Upper lobe of left lung (tissue), 6 donors: ENCODE results near the gene APMAP. TPM values are rescaled to one million over a fixed set of nuclear protein-coding genes. Genes with fewer than 3 reads are reported as not detected.

Experiments used
- ATAC-seq, 2 donors: fragments of 200-7000 bp; cut with Tn5 transposase; one replicate each; pipeline ENCODE4 v1.9.1; 2022; ENCODE audit warnings: mild to moderate bottlenecking in 2 of 2, moderate library complexity in 2 of 2; ENCODE audit not compliant: low FRiP score in 2 of 2
- DNase-seq, 2 donors: peaks; one replicate each; pipeline ENCODE4 v3.0.0-alpha.2; 2019 to 2020
- H3K27ac ChIP-seq, 4 donors: fragments of 200-600 bp; sonication (generic); one replicate each; pipeline ENCODE4 v1.5.1; 2016 to 2019
- H3K27me3 ChIP-seq, 4 donors: fragments of 200-600 bp; sonication (generic); one replicate each; pipeline ENCODE4 v1.5.1; 2017 to 2019
- H3K36me3 ChIP-seq, 4 donors: fragments of 200-600 bp; sonication (generic); one replicate each; pipeline ENCODE4 v1.5.1; 2016 to 2019
- H3K4me1 ChIP-seq, 4 donors: fragments of 200-600 bp; sonication (generic); one replicate each; pipeline ENCODE4 v1.5.1; 2018 to 2019
- H3K4me3 ChIP-seq, 4 donors: fragments of 200-600 bp; sonication (generic); one replicate each; pipeline ENCODE4 v1.5.1; 2017 to 2019; ENCODE audit warnings: mild to moderate bottlenecking in 2 of 4, moderate library complexity in 1 of 4
- H3K9me3 ChIP-seq, 4 donors: fragments of 200-600 bp; sonication (generic); one replicate each; pipeline ENCODE4 v1.5.1; 2018 to 2019
- CTCF ChIP-seq, 6 experiments: fragments of 450-650 bp in 4 of 6; fragments of 200-600 bp in 2 of 6; sonication (generic) in 2 of 6; IDR thresholded peaks; one replicate each; pipeline ENCODE4 v1.5.1; 2016 to 2019; ENCODE audit warnings: antibody characterized with exemption in 6 of 6
- EP300 ChIP-seq, 4 donors: sonication (generic); formaldehyde crosslinking; IDR thresholded peaks; one replicate each; pipeline ENCODE4 v1.5.1; 2017; ENCODE audit warnings: antibody characterized with exemption in 4 of 4, control low read depth in 2 of 4
- POLR2A ChIP-seq, 4 donors: fragments of 450-650 bp; IDR thresholded peaks; one replicate each; pipeline ENCODE4 v1.5.1; 2016 to 2017; ENCODE audit warnings: antibody characterized with exemption in 4 of 4, mild to moderate bottlenecking in 2 of 4
- POLR2AphosphoS5 ChIP-seq, 2 donors: sonication (generic); formaldehyde crosslinking; IDR thresholded peaks; one replicate each; pipeline ENCODE4 v1.5.1; 2017; ENCODE audit warnings: antibody characterized with exemption in 2 of 2
- WGBS, 2 donors: methylation state at CpG; one replicate each; pipeline ENCODE4 v1.1.5; 2017 to 2018; 5-methylcytosine and 5-hydroxymethylcytosine counted together
- total RNA-seq, 6 donors: library from RNA; depleted of rRNA in 4 of 6; stranded (reverse); fragments of >200 nt in 4 of 6; gene quantifications; one replicate each; pipeline versions ENCODE4 v1.1.0 to v1.2.1, GENCODE V29; 2016 to 2021
- donor health status: DM: no; HTN: no; CAD: no; lungs with moderate emphysema.
- donor health status: DM: no; HTN: yes; CAD: no; lungs with severe emphysema.

The APMAP gene
- total RNA-seq, 6 donors from 2014 or later, result 31.4 to 80.1 (median 55.5) TPM

DNA sequence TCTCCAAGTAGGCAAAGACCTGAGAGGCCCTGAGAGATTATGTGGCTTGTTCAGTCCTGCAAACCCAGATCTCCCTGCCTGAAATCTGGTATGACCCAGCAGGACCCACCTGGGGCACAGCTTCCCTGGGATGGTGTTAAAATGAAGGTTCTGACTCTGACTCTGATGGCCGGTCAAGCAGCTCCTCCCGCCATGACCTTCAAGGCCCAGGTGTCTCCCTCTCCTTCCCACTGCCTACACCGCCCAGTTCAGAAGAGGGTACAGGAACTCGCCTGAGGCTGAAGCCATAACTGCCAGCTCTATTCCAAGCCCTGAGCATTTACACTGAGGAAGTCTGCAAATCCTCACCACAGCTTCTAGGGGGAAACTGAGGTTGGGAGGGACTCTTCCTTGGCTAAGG lies 49.4 kb downstream of the APMAP start:
- ATAC-seq, result no peak
- TF ChIP-seq POLR2AphosphoS5 (IDR thresholded peaks at IDR 0.05) (no peak), EP300 (IDR thresholded peaks at IDR 0.05) (no peak), POLR2A (IDR thresholded peaks at IDR 0.05) (no peak), CTCF (IDR thresholded peaks at IDR 0.05) (no peak)

GRCh38 chr20:24942679-24943078 lies 49.9 kb downstream of the APMAP start:
- no peaks in the 10 kb centered on the region for H3K4me1 ChIP-seq
- no peak for DNase-seq
- 73 to 79% methylated on average over 5 to 6 of the region's 6 CpGs for WGBS, 2 donors
- H3K27ac ChIP-seq, result no peak overlapping the region
- H3K36me3 ChIP-seq, result no peaks in the 10 kb centered on the region
- no peak for TF ChIP-seq POLR2A (IDR thresholded peaks at IDR 0.05)
- ATAC-seq, result no peak
- H3K9me3 ChIP-seq, result peaks cover 0 to 5% (median 2%) of the 10 kb centered on the region in 4 donors
- no peaks in the 10 kb centered on the region for H3K27me3 ChIP-seq
- no peak overlapping the region for H3K4me3 ChIP-seq

More for the DNA sequence above, 49.4 kb downstream of the APMAP start:
- H3K36me3 ChIP-seq, result no peaks in the 10 kb centered on the region
- no peaks in the 10 kb centered on the region for H3K27me3 ChIP-seq
- no peak for DNase-seq
- H3K4me1 ChIP-seq, result no peaks in the 10 kb centered on the region
- WGBS, 2 donors, result 93 to 100% methylated on average over 3 to 4 of the region's 4 CpGs
- H3K27ac ChIP-seq, result no peak overlapping the region
- H3K4me3 ChIP-seq, result no peak overlapping the region
- H3K9me3 ChIP-seq, result peaks cover 0 to 5% (median 2%) of the 10 kb centered on the region in 4 donors

DNA sequence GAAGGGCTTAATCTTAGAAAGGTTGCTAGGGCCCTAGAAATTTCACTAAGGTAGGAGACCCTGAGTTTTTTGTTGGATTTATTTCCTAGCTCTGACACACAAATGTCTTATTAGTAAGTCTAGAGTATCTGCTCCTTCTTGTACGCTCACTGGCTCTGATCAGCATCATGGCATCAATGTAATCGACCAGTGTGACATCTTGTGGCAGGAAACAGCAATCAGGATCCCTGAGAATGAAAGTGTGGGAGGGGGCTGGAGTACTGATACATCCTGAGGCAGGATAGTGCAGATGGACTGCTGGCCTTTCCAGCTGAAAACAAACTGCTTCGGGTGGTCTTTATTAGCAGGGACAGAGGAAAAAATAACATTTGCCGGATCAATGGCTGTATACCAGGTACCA lies 53.5 kb downstream of the APMAP start:
- Histone ChIP-seq H3K9me3 (no peaks in the 10 kb centered on the region), H3K27me3 (no peaks in the 10 kb centered on the region), H3K4me3 (no peak overlapping the region), H3K4me1 (no peaks in the 10 kb centered on the region), H3K36me3 (no peaks in the 10 kb centered on the region), H3K27ac (no peak overlapping the region)
- no peak for DNase-seq
- ATAC-seq, result no peak
- 53 to 57% methylated on average over 4 of the region's 4 CpGs for WGBS, 2 donors
- TF ChIP-seq CTCF (IDR thresholded peaks at IDR 0.05), result no peak
- no peak for TF ChIP-seq EP300 (IDR thresholded peaks at IDR 0.05)
- TF ChIP-seq POLR2A (IDR thresholded peaks at IDR 0.05), result no peak
- TF ChIP-seq POLR2AphosphoS5 (IDR thresholded peaks at IDR 0.05), result no peak

DNA sequence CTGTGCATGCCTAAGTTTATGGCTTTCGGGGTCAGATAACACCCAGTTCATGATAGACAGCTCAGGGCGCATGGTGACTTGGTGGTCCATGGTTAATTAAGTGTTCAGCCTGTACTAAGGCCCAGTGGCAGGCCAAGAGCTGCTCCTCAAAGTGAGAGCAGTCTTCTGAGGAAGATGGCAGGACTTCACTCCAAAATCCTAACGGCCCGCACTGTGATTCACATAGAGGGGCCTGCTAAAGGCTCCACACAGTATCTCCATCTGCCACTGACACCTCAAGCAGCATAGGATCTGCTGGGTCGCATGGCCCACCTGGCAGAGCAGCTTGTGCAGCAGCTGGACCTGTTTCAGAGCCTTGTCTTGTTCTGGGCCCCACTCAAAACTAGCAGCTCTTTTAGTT lies 54.1 kb downstream of the APMAP start:
- ATAC-seq, result no peak
- no peaks in the 10 kb centered on the region for H3K9me3 ChIP-seq
- H3K4me1 ChIP-seq, result no peaks in the 10 kb centered on the region
- H3K27me3 ChIP-seq, result no peaks in the 10 kb centered on the region
- no peak overlapping the region for H3K4me3 ChIP-seq
- DNase-seq, result no peak
- no peaks in the 10 kb centered on the region for H3K36me3 ChIP-seq
- 93 to 100% methylated on average over 4 to 5 of the region's 5 CpGs for WGBS, 2 donors
- TF ChIP-seq CTCF (IDR thresholded peaks at IDR 0.05) (no peak), POLR2A (IDR thresholded peaks at IDR 0.05) (no peak), POLR2AphosphoS5 (IDR thresholded peaks at IDR 0.05) (no peak), EP300 (IDR thresholded peaks at IDR 0.05) (no peak)
- H3K27ac ChIP-seq, result no peak overlapping the region

GRCh38 chr20:24937579-24937978 lies 55.0 kb downstream of the APMAP start:
- Histone ChIP-seq H3K4me1 (no peaks in the 10 kb centered on the region), H3K4me3 (no peak overlapping the region), H3K27ac (no peak overlapping the region), H3K27me3 (no peaks in the 10 kb centered on the region), H3K36me3 (no peaks in the 10 kb centered on the region), H3K9me3 (no peaks in the 10 kb centered on the region)
- 0% methylated on average over 1 of the region's 1 CpG; no CpG with 5 or more reads in 1 of the 2 donors for WGBS, 2 donors
- ATAC-seq, result no peak
- DNase-seq, result no peak
- TF ChIP-seq CTCF (IDR thresholded peaks at IDR 0.05) (no peak), POLR2AphosphoS5 (IDR thresholded peaks at IDR 0.05) (no peak), EP300 (IDR thresholded peaks at IDR 0.05) (no peak), POLR2A (IDR thresholded peaks at IDR 0.05) (no peak)
